H9 (cell line): ENCODE data around the gene RPE65. TPM values are rescaled to one million over a fixed set of nuclear protein-coding genes. Genes with fewer than 3 reads are reported as not detected.
"Not testable (repeated sequence)": the region's sequence is repeated elsewhere in the genome, so short reads cannot be mapped to it uniquely, and the experiment has no call there.

ENCODE experiments used
- DNase-seq: peaks from one replicate; pipeline ENCODE4 v3.0.0-alpha.2; 2017
- H2AFZ ChIP-seq: one replicate; pipeline ENCODE4 v1.6.1; 2013; ENCODE audit warnings: mild to moderate bottlenecking, low read length, control low read depth, moderate library complexity
- H2AK5ac ChIP-seq: 2 replicates; pipeline ENCODE4 v1.6.1; 2013; ENCODE audit warnings: low read length, control low read depth, mixed read lengths; ENCODE audit not compliant: insufficient read length
- H2BK120ac ChIP-seq: one replicate; pipeline ENCODE4 v1.6.1; 2013; ENCODE audit warnings: low read depth, mild to moderate bottlenecking, low read length, control low read depth, inconsistent platforms; ENCODE audit not compliant: poor library complexity, severe bottlenecking
- H2BK12ac ChIP-seq: 2 replicates; pipeline ENCODE4 v1.6.1; 2013; ENCODE audit warnings: low read length, control low read depth, mixed read lengths, low read depth; ENCODE audit not compliant: insufficient read length
- H2BK15ac ChIP-seq: 2 replicates; pipeline ENCODE4 v1.6.1; 2013; ENCODE audit warnings: low read depth, low read length, control low read depth
- H2BK20ac ChIP-seq: one replicate; pipeline ENCODE4 v1.6.1; 2013; ENCODE audit warnings: low read depth, mild to moderate bottlenecking, low read length, control low read depth, inconsistent platforms; ENCODE audit not compliant: poor library complexity, severe bottlenecking
- H2BK5ac ChIP-seq: 2 replicates; pipeline ENCODE4 v1.6.1; 2013; ENCODE audit warnings: low read length, control low read depth, mixed read lengths; ENCODE audit not compliant: insufficient read length
- H3K14ac ChIP-seq: 2 replicates; pipeline ENCODE4 v1.6.1; 2013; ENCODE audit warnings: low read length, control low read depth; ENCODE audit not compliant: insufficient read depth
- H3K18ac ChIP-seq: 2 replicates; pipeline ENCODE4 v1.6.1; 2013; ENCODE audit warnings: low read depth, mild to moderate bottlenecking, mixed read lengths, low read length, control low read depth; ENCODE audit not compliant: insufficient read length
- H3K23ac ChIP-seq: 2 replicates; pipeline ENCODE4 v1.6.1; 2013; ENCODE audit warnings: low read length, control low read depth, mixed read lengths, low read depth; ENCODE audit not compliant: insufficient read length
- H3K23me2 ChIP-seq: 2 replicates; pipeline ENCODE4 v1.6.1; 2013; ENCODE audit warnings: low read depth, mild to moderate bottlenecking, mixed read lengths, low read length, control low read depth; ENCODE audit not compliant: insufficient read length, poor library complexity, severe bottlenecking
- H3K27ac ChIP-seq: 2 replicates; pipeline ENCODE4 v1.5.1; 2013; ENCODE audit warnings: low read length, control low read depth, mixed read lengths, low read depth; ENCODE audit not compliant: insufficient read length
- H3K27me3 ChIP-seq: 2 replicates; pipeline ENCODE4 v1.6.1; 2013; ENCODE audit warnings: low read length, control low read depth, inconsistent platforms; ENCODE audit not compliant: insufficient read depth
- H3K4ac ChIP-seq: 2 replicates; pipeline ENCODE4 v1.6.1; 2013; ENCODE audit warnings: low read depth, mild to moderate bottlenecking, control low read depth, inconsistent platforms, low read length, moderate library complexity
- H3K4me1 ChIP-seq: 2 replicates; pipeline ENCODE4 v1.6.1; 2013; ENCODE audit warnings: low read length, control low read depth, inconsistent platforms; ENCODE audit not compliant: insufficient read depth
- H3K4me2 ChIP-seq: 2 replicates; pipeline ENCODE4 v1.6.1; 2013; ENCODE audit warnings: low read length, control low read depth, mixed read lengths; ENCODE audit not compliant: insufficient read length, insufficient read depth
- H3K56ac ChIP-seq: 2 replicates; pipeline ENCODE4 v1.6.1; 2013; ENCODE audit warnings: low read depth, mild to moderate bottlenecking, mixed read lengths, low read length, control low read depth; ENCODE audit not compliant: insufficient read length
- H3K79me1 ChIP-seq: 2 replicates; pipeline ENCODE4 v1.6.1; 2013; ENCODE audit warnings: low read depth, mild to moderate bottlenecking, moderate library complexity, low read length, control low read depth, inconsistent platforms; ENCODE audit not compliant: insufficient read depth, poor library complexity, severe bottlenecking
- H3K79me2 ChIP-seq: 2 replicates; pipeline ENCODE4 v1.6.1; 2013; ENCODE audit warnings: low read length, control low read depth, inconsistent platforms; ENCODE audit not compliant: insufficient read depth
- H3K9ac ChIP-seq: 2 replicates; pipeline ENCODE4 v1.6.1; 2013; ENCODE audit warnings: low read length, control low read depth, mixed read lengths; ENCODE audit not compliant: insufficient read length; ENCODE audit errors: extremely low read depth
- H3K9me3 ChIP-seq: one replicate; pipeline ENCODE4 v1.6.1; 2013; ENCODE audit warnings: low read depth, low read length, inconsistent platforms; ENCODE audit not compliant: control insufficient read depth
- H3T11ph ChIP-seq: one replicate; pipeline ENCODE4 v1.6.1; 2013; ENCODE audit warnings: mild to moderate bottlenecking, low read length, control low read depth, inconsistent platforms
- H4K20me1 ChIP-seq: one replicate; pipeline ENCODE4 v1.6.1; 2013; ENCODE audit not compliant: control insufficient read depth, insufficient read length, insufficient read depth
- H4K5ac ChIP-seq: 2 replicates; pipeline ENCODE4 v1.6.1; 2013; ENCODE audit warnings: low read depth, mild to moderate bottlenecking, mixed read lengths, low read length, control low read depth; ENCODE audit not compliant: insufficient read length
- H4K8ac ChIP-seq: replicated peaks from 2 replicates; pipeline ENCODE4 v1.6.1; 2013; ENCODE audit warnings: low read length, control low read depth, mixed read lengths, low read depth; ENCODE audit not compliant: insufficient read length
- H4K91ac ChIP-seq: 2 replicates; pipeline ENCODE4 v1.6.1; 2013; ENCODE audit warnings: low read depth, mild to moderate bottlenecking, moderate library complexity, mixed read lengths, low read length, control low read depth; ENCODE audit not compliant: insufficient read length
- H3K27ac Mint-ChIP-seq, 3 experiments: 2 replicates in 2 of 3; 3 replicates in 1 of 3; pipeline ENCODE4 v1.8.0; 2020 to 2021; ENCODE audit warnings: mixed read lengths in 3 of 3, mild to moderate bottlenecking in 1 of 3, moderate library complexity in 1 of 3
- H3K27me3 Mint-ChIP-seq: 2 replicates; pipeline ENCODE4 v1.8.0; 2021; ENCODE audit warnings: low read depth, mild to moderate bottlenecking, moderate library complexity, mixed read lengths
- H3K36me3 Mint-ChIP-seq, 3 experiments: 2 replicates in 2 of 3; 3 replicates in 1 of 3; pipeline ENCODE4 v1.8.0; 2020 to 2021; ENCODE audit warnings: low read depth in 3 of 3, mixed read lengths in 3 of 3; ENCODE audit not compliant: insufficient read depth in 1 of 3
- H3K4me1 Mint-ChIP-seq, 2 experiments: 2 replicates each; pipeline ENCODE4 v1.8.0; 2020; ENCODE audit warnings: mixed read lengths in 2 of 2
- H3K4me3 Mint-ChIP-seq, 2 experiments: 2 replicates in 1 of 2; 3 replicates in 1 of 2; pipeline ENCODE4 v1.8.0; 2020 to 2021; ENCODE audit warnings: mild to moderate bottlenecking in 2 of 2, mixed read lengths in 2 of 2, moderate library complexity in 1 of 2
- H3K9me3 Mint-ChIP-seq, 2 experiments: 2 replicates in 1 of 2; 3 replicates in 1 of 2; pipeline ENCODE4 v1.8.0; 2020; ENCODE audit warnings: mild to moderate bottlenecking in 2 of 2, mixed read lengths in 2 of 2, moderate library complexity in 1 of 2
- CTCF ChIP-seq: fragments of 200-600 bp; sonication (generic); conservative IDR thresholded peaks from 3 replicates; pipeline ENCODE4 v1.8.0; 2021; ENCODE audit warnings: antibody characterized with exemption, mild to moderate bottlenecking
- WGBS: extraction: QIAGEN DNeasy Blood & Tissue Kit; methylation state at CpG from one replicate; pipeline ENCODE4 v1.1.7; 2013; ENCODE audit warnings: missing lambda C conversion rate, low lambda C conversion rate, mixed read lengths; ENCODE audit not compliant: insufficient read length; ENCODE audit errors: extremely low coverage; 5-methylcytosine and 5-hydroxymethylcytosine counted together
- total RNA-seq: library from RNA; stranded (reverse); gene quantifications from 2 replicates; pipeline ENCODE4 v1.2.1, GENCODE V29; 2021

Gene RPE65
- total RNA-seq, 1 experiment from 2014 or later: not detected

DNA sequence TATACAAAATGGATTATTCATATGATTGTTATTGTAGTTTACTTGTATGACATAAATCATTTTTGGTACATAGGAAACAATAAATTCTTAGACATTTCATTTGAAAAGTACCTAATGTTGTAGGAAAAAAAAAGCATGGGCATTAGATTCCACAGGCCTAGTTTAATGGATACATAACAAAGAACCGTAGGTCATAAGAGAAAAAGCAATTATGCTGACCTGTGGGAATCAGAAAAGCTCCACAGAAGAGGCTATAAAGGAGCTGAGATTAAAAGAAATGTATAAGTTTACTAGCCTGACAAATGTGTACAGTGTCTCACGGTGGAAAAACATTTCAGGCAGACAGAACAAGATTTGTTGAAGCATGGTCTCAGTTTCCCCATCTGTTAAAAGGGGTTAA, 43.4 kb upstream of the RPE65 start:
- no peak overlapping the region for H3T11ph ChIP-seq
- Mint-ChIP-seq H3K4me3 (no peak overlapping the region), H3K27me3 (no peaks in the 10 kb centered on the region), H3K36me3 (peaks cover 31 to 42% (median 32%) of the 10 kb centered on the region in 3 experiments), H3K27ac (no peak overlapping the region), H3K9me3 (no peaks in the 10 kb centered on the region; a peak in 1 of 5 replicates), H3K4me1 (peaks cover 25 to 33% of the 10 kb centered on the region in 2 experiments)
- peaks cover 2% of the 10 kb centered on the region for H3K79me1 ChIP-seq
- H3K4me1 ChIP-seq: no peaks in the 10 kb centered on the region
- no peak overlapping the region for H3K56ac ChIP-seq
- H3K27me3 ChIP-seq: no peaks in the 10 kb centered on the region
- no peaks in the 10 kb centered on the region for H3K9me3 ChIP-seq
- no peak overlapping the region for H4K8ac ChIP-seq
- H2BK120ac ChIP-seq: no peak overlapping the region
- no peak overlapping the region for H3K4me2 ChIP-seq
- H3K23ac ChIP-seq: no peak overlapping the region
- no peak overlapping the region for H2AK5ac ChIP-seq
- no peak overlapping the region for H3K9ac ChIP-seq
- H2BK20ac ChIP-seq: no peak overlapping the region
- H3K79me2 ChIP-seq: no peaks in the 10 kb centered on the region; the same call in 1 of the 2 replicates
- H4K91ac ChIP-seq: no peak overlapping the region
- no peak overlapping the region for H2BK15ac ChIP-seq
- no peak for DNase-seq
- no peak overlapping the region for H3K4ac ChIP-seq
- no peak overlapping the region for H2BK12ac ChIP-seq
- H4K20me1 ChIP-seq: no peaks in the 10 kb centered on the region
- no peak overlapping the region for H4K5ac ChIP-seq
- H3K27ac ChIP-seq: no peak overlapping the region
- no CpG with 5 or more reads among the region's 2 CpGs for WGBS
- no peak overlapping the region for H3K14ac ChIP-seq
- no peak overlapping the region for H3K18ac ChIP-seq
- H2BK5ac ChIP-seq: no peak overlapping the region
- no peak overlapping the region for H2AFZ ChIP-seq
- TF ChIP-seq CTCF: no peak
- H3K23me2 ChIP-seq: peaks cover 6% of the 10 kb centered on the region

DNA sequence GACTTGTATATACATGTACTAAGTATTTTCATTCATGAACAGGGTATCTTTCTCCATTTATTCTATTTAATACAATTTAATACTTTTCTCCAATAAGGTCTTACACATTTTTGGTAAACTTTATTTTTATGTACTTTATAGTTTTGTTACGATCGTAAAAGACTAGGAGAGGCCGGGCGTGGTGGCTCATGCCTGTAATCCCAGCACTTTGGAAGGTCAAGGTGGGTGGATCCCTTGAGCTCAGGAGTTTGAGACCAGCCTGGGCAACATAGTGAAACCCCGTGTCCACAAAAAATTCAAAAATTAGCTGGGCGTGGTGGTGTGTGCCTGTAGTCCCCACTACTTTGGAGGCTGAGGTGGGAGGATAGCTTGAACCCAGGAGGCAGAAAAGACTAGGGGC, 42.5 kb upstream of the RPE65 start:
- H3K27me3 Mint-ChIP-seq, H3K56ac ChIP-seq, H2AFZ ChIP-seq, H4K5ac ChIP-seq, H3K9me3 ChIP-seq, H3K14ac ChIP-seq, H3K9ac ChIP-seq, H3K18ac ChIP-seq, H3K4ac ChIP-seq, H2BK120ac ChIP-seq, H2BK5ac ChIP-seq, H3K23me2 ChIP-seq, H3T11ph ChIP-seq, H3K79me1 ChIP-seq, H4K8ac ChIP-seq, H4K20me1 ChIP-seq, H3K4me2 ChIP-seq, H2AK5ac ChIP-seq, H3K23ac ChIP-seq, H2BK12ac ChIP-seq, H2BK20ac ChIP-seq, H2BK15ac ChIP-seq, H3K27ac ChIP-seq, H4K91ac ChIP-seq, H3K79me2 ChIP-seq, H3K9me3 Mint-ChIP-seq, H3K4me1 ChIP-seq, DNase-seq, H3K4me3 Mint-ChIP-seq, H3K27me3 ChIP-seq: not testable (repeated sequence)
- WGBS: no CpG with 5 or more reads among the region's 6 CpGs
- Mint-ChIP-seq H3K4me1 (peaks cover 19 to 26% of the 10 kb centered on the region in 2 experiments), H3K27ac (peak overlapping the region in 1 of 3 experiments; percentile 75; a peak in 2 of 7 replicates), H3K36me3 (peaks cover 33 to 49% (median 41%) of the 10 kb centered on the region in 3 experiments)
